NCI-H526 treated with DMSO at 0.1 percent for 48 hours (cell line): Measurements from ENCODE around the gene TSC2.

Experiments used
- DNase-seq: peaks from one replicate; lab custom pipeline; 2025; lab: John Stamatoyannopoulos, UW

TSC2 gene

GRCh38 chr16:2070576-2071453 lies 23.0 kb downstream of the TSC2 start:
- DNase-seq: no peak

- DNase-seq: no peak
Measured at GRCh38 chr16:2071454-2072202, 23.8 kb downstream of the TSC2 start.

- no peak for DNase-seq
Measured at GRCh38 chr16:2072926-2073325, 25.1 kb downstream of the TSC2 start.

- DNase-seq: no peak
Measured at GRCh38 chr16:2074071-2074470, 26.3 kb downstream of the TSC2 start.

GRCh38 chr16:2075631-2076030 lies 27.8 kb downstream of the TSC2 start:
- DNase-seq: no peak

- no peak for DNase-seq
Measured at GRCh38 chr16:2076072-2076865, 28.5 kb downstream of the TSC2 start.

- no peak for DNase-seq
Measured at GRCh38 chr16:2077016-2077415, 29.2 kb downstream of the TSC2 start.

GRCh38 chr16:2077696-2078095 lies 29.9 kb downstream of the TSC2 start:
- no peak for DNase-seq

- DNase-seq: no peak
Measured at GRCh38 chr16:2078096-2078495, 30.3 kb downstream of the TSC2 start.

GRCh38 chr16:2078691-2079090 lies 30.9 kb downstream of the TSC2 start:
- DNase-seq: no peak

- DNase-seq: no peak
Measured at GRCh38 chr16:2079311-2079800, 31.6 kb downstream of the TSC2 start.

- DNase-seq: no peak
Measured at GRCh38 chr16:2079991-2080390, 32.2 kb downstream of the TSC2 start.

GRCh38 chr16:2081201-2082084 lies 33.7 kb downstream of the TSC2 start:
- no peak for DNase-seq

- DNase-seq: no peak
Measured at GRCh38 chr16:2082171-2082982, 34.6 kb downstream of the TSC2 start.

- no peak for DNase-seq
Measured at GRCh38 chr16:2082983-2083364, 35.2 kb downstream of the TSC2 start.

GRCh38 chr16:2083409-2083808 lies 35.6 kb downstream of the TSC2 start:
- DNase-seq: no peak

GRCh38 chr16:2083876-2084780 lies 36.3 kb downstream of the TSC2 start:
- DNase-seq: no peak

- DNase-seq: no peak
Measured at GRCh38 chr16:2084895-2085625, 37.3 kb downstream of the TSC2 start.

- no peak for DNase-seq
Measured at GRCh38 chr16:2085669-2086068, 37.9 kb downstream of the TSC2 start.
